Left ventricle myocardium inferior (tissue), 1 donor: Measurements from ENCODE around the gene ZNF536. TPM values are rescaled to one million over a fixed set of nuclear protein-coding genes. Genes with fewer than 3 reads are reported as not detected.

Experiments used
- DNase-seq: peaks from one replicate; pipeline ENCODE4 v3.0.0-alpha.2; 2020
- H3K27ac ChIP-seq: fragments of 200-600 bp; replicated peaks from 2 replicates; pipeline ENCODE4 v1.8.0; 2021
- H3K27me3 ChIP-seq: fragments of 200-600 bp; 2 replicates; pipeline ENCODE4 v1.8.0; 2021; ENCODE audit warnings: low read depth
- H3K36me3 ChIP-seq: fragments of 200-600 bp; 2 replicates; pipeline ENCODE4 v1.8.0; 2021
- H3K4me1 ChIP-seq: fragments of 200-600 bp; 2 replicates; pipeline ENCODE4 v1.8.0; 2021
- H3K4me3 ChIP-seq: fragments of 200-600 bp; 2 replicates; pipeline ENCODE4 v1.8.0; 2021; ENCODE audit warnings: mild to moderate bottlenecking, moderate library complexity
- H3K9me3 ChIP-seq: fragments of 200-600 bp; replicated peaks from 2 replicates; pipeline ENCODE4 v1.8.0; 2021
- intact Hi-C: fragments of 100-400 bp; cut with micrococcal nuclease; formaldehyde crosslinking; loops from one replicate; pipeline ENCODE4 v1.11.0; 2022
- total RNA-seq: library from RNA; stranded (reverse); fragmentation: NEBNext Ultra II Directional; extraction: Animal tissue kit (Norgen Biotek cat#: 25700); gene quantifications from one replicate; pipeline ENCODE4 v1.2.1, GENCODE V29; 2021
- TF ChIP-seq, protein P1 (sequence below): fragments of 200-600 bp; IDR thresholded peaks from 2 replicates; pipeline ENCODE4 v1.8.0; 2021; ENCODE audit warnings: antibody characterized with exemption, mild to moderate bottlenecking, borderline replicate concordance
- donor health status: DM: no; HTN: yes; CAD: no; lungs with severe emphysema.

ZNF536 gene
- total RNA-seq, 1 donor from 2014 or later = 4.0 TPM

DNA sequence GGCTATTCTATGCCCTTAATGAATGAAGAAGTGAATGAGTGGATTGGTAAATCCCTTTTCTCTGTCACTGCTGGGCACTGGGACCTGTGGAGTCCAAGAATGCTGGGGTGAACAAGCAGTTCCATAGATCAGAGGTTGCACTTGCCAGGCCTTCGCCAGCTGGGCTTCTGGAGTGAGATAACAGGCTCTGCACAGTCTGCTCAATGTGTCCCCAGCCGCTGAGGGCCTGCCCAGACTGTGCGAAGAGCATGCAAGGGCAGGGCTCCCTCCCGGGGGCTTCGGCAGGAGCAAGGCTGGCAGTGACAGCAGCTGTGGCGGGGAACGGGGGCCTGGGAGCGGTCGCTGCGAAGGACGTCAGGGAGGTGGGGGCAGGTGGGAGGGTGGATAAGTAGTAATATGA, 51.3 kb downstream of the ZNF536 start:
- Histone ChIP-seq H3K27ac (no peak overlapping the region), H3K9me3 (no peaks in the 10 kb centered on the region), H3K36me3 (no peaks in the 10 kb centered on the region), H3K27me3 (peaks cover 31% of the 10 kb centered on the region), H3K4me1 (peaks cover 12% of the 10 kb centered on the region), H3K4me3 (no peak overlapping the region)
- TF ChIP-seq, protein P1, sequence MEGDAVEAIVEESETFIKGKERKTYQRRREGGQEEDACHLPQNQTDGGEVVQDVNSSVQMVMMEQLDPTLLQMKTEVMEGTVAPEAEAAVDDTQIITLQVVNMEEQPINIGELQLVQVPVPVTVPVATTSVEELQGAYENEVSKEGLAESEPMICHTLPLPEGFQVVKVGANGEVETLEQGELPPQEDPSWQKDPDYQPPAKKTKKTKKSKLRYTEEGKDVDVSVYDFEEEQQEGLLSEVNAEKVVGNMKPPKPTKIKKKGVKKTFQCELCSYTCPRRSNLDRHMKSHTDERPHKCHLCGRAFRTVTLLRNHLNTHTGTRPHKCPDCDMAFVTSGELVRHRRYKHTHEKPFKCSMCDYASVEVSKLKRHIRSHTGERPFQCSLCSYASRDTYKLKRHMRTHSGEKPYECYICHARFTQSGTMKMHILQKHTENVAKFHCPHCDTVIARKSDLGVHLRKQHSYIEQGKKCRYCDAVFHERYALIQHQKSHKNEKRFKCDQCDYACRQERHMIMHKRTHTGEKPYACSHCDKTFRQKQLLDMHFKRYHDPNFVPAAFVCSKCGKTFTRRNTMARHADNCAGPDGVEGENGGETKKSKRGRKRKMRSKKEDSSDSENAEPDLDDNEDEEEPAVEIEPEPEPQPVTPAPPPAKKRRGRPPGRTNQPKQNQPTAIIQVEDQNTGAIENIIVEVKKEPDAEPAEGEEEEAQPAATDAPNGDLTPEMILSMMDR = no peak
- intact Hi-C loops = no loop called here
- DNase-seq = peak; percentile 45

DNA sequence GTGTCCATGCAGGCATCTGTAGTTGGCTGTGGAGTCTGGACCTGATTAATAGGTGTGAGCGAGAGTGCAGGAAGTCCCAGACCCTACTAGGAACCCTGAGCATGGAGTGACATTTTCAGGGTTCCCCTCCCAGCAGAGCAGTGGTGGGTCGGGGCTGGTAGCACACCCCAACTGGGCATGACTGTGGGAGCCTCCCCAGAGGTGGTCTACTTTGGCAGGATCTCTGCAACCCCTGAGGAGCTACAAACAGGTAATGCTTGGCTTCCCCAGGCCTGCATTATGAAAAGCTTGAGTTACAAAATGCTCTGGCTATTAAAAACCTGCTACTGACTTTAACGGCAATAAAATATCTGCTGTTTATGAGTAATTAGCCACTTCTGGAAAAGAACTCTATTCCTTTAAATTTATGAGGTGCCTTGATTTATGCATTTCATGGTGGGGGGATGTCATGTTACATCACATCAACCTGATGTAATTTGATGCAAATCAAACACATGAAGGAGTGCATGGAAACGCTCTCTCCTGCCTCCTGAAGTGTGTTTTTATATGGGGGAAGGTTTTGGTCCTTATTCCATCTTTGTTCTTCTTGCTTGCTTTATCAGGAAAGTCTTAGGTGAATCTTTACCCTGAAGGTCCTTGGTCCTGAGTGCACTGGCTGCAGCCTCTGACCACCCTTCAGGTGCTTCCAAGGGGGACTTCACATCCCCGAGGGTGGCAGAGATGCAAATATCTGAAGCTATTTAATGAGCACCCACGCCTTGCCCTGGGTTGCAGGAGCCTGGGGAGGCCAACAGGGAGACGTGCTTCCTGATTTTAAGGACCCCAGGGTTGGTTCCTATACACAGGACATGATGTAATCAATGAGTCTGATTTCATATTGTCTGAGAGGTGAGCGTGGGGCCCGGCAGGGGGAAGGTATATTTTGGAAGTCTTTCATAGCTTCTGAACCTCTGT, 54.0 kb downstream of the ZNF536 start:
- DNase-seq = no peak
- no peaks in the 10 kb centered on the region for H3K36me3 ChIP-seq
- intact Hi-C loops = no loop called here

GRCh38 chr19:30426864-30427263, 54.7 kb downstream of the ZNF536 start:
- no peaks in the 10 kb centered on the region for H3K9me3 ChIP-seq
- intact Hi-C loops = no loop called here
- no peaks in the 10 kb centered on the region for H3K36me3 ChIP-seq
- no peak overlapping the region for H3K27ac ChIP-seq
- no peaks in the 10 kb centered on the region for H3K27me3 ChIP-seq
- no peak overlapping the region for H3K4me3 ChIP-seq
- no peak for DNase-seq
- TF ChIP-seq, protein P1 = no peak
- H3K4me1 ChIP-seq = peaks cover 12% of the 10 kb centered on the region

More for the DNA sequence above, 54.0 kb downstream of the ZNF536 start:
- H3K27ac ChIP-seq = no peak overlapping the region
- peaks cover 5% of the 10 kb centered on the region for H3K27me3 ChIP-seq
- TF ChIP-seq, protein P1 = no peak
- H3K9me3 ChIP-seq = no peaks in the 10 kb centered on the region
- H3K4me1 ChIP-seq = peaks cover 12% of the 10 kb centered on the region
- no peak overlapping the region for H3K4me3 ChIP-seq

DNA sequence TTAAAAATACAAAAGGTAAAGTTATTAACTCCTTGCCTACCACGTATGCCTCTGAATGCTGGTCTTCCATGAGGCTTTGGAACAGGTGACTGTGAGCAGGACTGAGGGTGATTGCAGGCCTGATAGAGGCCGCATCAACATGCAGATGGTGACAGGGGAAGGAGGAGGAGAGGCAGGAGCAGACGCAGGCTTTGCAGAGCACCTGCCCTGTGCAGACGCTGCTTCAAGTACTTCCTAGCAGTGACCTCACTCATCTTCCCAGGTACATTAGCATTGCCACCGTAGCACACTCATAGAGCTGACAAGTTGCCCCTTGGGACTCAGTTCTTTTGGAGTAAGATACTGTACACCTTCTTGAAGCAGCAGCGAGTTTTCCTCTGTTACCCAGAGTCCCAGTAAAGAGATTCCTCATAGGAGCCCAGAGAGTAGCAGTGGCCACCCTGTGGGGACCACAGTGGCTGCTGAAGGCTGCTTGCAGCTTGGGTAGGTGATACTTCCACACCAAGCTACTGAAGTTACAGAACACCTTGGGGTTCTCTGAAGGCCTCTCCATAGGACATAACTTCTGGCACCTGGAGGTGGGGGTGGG, 56.0 kb downstream of the ZNF536 start:
- H3K36me3 ChIP-seq = no peaks in the 10 kb centered on the region
- no peak overlapping the region for H3K27ac ChIP-seq
- intact Hi-C loops = no loop called here
- H3K9me3 ChIP-seq = no peaks in the 10 kb centered on the region
- H3K4me1 ChIP-seq = peaks cover 11% of the 10 kb centered on the region
- no peak for DNase-seq
- TF ChIP-seq, protein P1 = no peak
- no peaks in the 10 kb centered on the region for H3K27me3 ChIP-seq
- H3K4me3 ChIP-seq = no peak overlapping the region

GRCh38 chr19:30428844-30429243, 56.7 kb downstream of the ZNF536 start:
- no peak overlapping the region for H3K27ac ChIP-seq
- peaks cover 4% of the 10 kb centered on the region for H3K4me1 ChIP-seq
- TF ChIP-seq, protein P1 = no peak
- no peak for DNase-seq
- H3K9me3 ChIP-seq = no peaks in the 10 kb centered on the region
- intact Hi-C loops = no loop called here
- H3K36me3 ChIP-seq = no peaks in the 10 kb centered on the region
- no peaks in the 10 kb centered on the region for H3K27me3 ChIP-seq
- no peak overlapping the region for H3K4me3 ChIP-seq
